ENCODE measurements around the gene MORF4L2. TPM values are rescaled to one million over a fixed set of nuclear protein-coding genes. Genes with fewer than 3 reads are reported as not detected.

Gene MORF4L2
- total and polyA plus RNA-seq, 2 of the 8 experiments (the other 6 are each of a cell fraction or from before 2014, with no cell fraction given): 235 to 373 TPM

DNA sequence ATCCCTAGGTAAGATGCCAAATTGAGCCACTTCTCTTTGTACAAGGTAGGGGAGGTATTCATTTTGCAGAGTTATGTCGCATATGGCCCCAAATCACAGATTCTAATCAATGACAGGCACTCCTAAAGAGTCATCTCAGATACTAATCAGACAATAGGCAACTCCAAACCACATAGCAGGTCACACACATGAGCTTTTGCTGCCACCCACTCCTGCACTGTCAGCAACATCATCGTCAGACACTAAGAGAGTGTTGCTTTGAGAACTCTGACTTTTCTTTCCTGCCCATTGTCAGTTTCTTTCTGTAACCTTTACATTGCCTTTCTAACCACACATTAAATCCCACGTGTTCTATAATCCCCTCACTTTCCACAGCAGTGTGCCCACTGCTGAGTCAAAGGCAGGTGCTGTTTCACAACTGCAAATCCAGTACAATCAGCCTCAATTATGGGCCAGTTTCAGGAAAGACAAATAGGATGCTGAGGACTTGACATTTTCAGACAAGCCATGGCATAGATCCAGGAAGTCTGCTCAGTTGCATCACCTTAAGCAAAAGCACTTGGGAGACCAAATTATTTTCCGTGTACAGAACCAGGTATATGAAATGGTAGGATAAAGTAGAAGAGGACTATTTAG, 47.7 kb upstream of the MORF4L2 start:
- Histone ChIP-seq H3K9me3 (ENCODE audit: insufficient read depth in 2 of 2, low read depth in 1 of 2, low read length in 1 of 2) (no peaks in the 10 kb centered on the region), H2BK120ac (replicated peaks; ENCODE audit: low read depth, low read length) (no peak overlapping the region), H3K79me2 (ENCODE audit: control insufficient read depth in 1 of 2, insufficient read depth in 2 of 2, low read length in 2 of 2) (no peaks in the 10 kb centered on the region), H3K4me1 (replicated peaks in 1 of 4; ENCODE audit: control insufficient read depth in 3 of 4, insufficient read depth in 4 of 4, low read length in 3 of 4) (peaks cover 0 to 8% (median 3%) of the 10 kb centered on the region in 4 experiments; a peak in 5 of 7 replicates), H3K27ac (ENCODE audit: low read depth, low read length) (no peak overlapping the region), H3K9ac (replicated peaks in 1 of 4; ENCODE audit: extremely low read depth in 1 of 4, low read depth in 3 of 4, low read length in 3 of 4) (no peak overlapping the region), H2BK20ac (ENCODE audit: low read length) (0 out of 2 replicates have a peak overlapping the region, but pooled peaks have one; percentile 32), H4K5ac (ENCODE audit: insufficient read length, low read depth, low read length) (no peak overlapping the region), H3K4me3 (ENCODE audit: extremely low read depth in 1 of 4, insufficient read depth in 2 of 4, low read depth in 3 of 4, low read length in 4 of 4) (no peak overlapping the region), H4K8ac (ENCODE audit: extremely low read depth, insufficient read depth, low read length) (no peak overlapping the region), H3K56ac (replicated peaks; ENCODE audit: insufficient read length, low read depth, low read length) (no peak overlapping the region), H3K4me2 (ENCODE audit: insufficient read depth in 1 of 2, low read depth in 2 of 2, low read length in 2 of 2) (no peak overlapping the region), H3K18ac (ENCODE audit: extremely low read depth, low read length) (peak overlapping the region; percentile 60; the same call in 1 of the 2 replicates), H3K27me3 (replicated peaks in 1 of 4; ENCODE audit: control insufficient read depth in 3 of 4, extremely low read depth in 1 of 4, insufficient read depth in 3 of 4, low read length in 3 of 4) (no peaks in the 10 kb centered on the region), H3K23me2 (ENCODE audit: low read depth, low read length) (no peaks in the 10 kb centered on the region), H2BK15ac (ENCODE audit: low read length) (peak overlapping the region; percentile 81; the same call in 1 of the 2 replicates), H2AFZ (ENCODE audit: low read length) (no peak overlapping the region), H4K20me1 (replicated peaks in 1 of 2; ENCODE audit: control insufficient read depth in 1 of 2, insufficient read depth in 2 of 2, low read length in 2 of 2) (no peaks in the 10 kb centered on the region), H2BK12ac (ENCODE audit: low read depth, low read length) (no peak overlapping the region), H3K4ac (replicated peaks; ENCODE audit: insufficient read length, low read depth, low read length) (no peak overlapping the region), H2BK5ac (ENCODE audit: low read depth, low read length) (no peak overlapping the region; the same call in 1 of the 2 replicates), H4K91ac (replicated peaks; ENCODE audit: insufficient read length, low read length) (no peak overlapping the region), H3K14ac (ENCODE audit: insufficient read length) (no peak overlapping the region), H3K23ac (ENCODE audit: insufficient read length) (no peak overlapping the region), H3K79me1 (ENCODE audit: low read depth, low read length) (no peaks in the 10 kb centered on the region), H2AK5ac (ENCODE audit: low read depth, low read length) (no peak overlapping the region), H3K36me3 (ENCODE audit: control insufficient read depth in 2 of 4, insufficient read depth in 4 of 4, low read length in 3 of 4) (no peaks in the 10 kb centered on the region)
- POLR2A ChIA-PET (ENCODE audit: partially characterized antibody): interaction anchor here (1.6 to 4.6 kb wide), 3 partner anchors 8 to 26 kb away, joined by 3 to 26 read pairs (median 4); no protein-coding TSS in a partner anchor
- no peak for FAIRE-seq
- CTCF ChIA-PET (ENCODE audit: partially characterized antibody): interaction anchor here (1.1 kb wide), 1 partner anchor 22 kb away, joined by 3 read pairs; no protein-coding TSS in a partner anchor
- 80% methylated on average over 4 of the region's 4 CpGs; no CpG with 5 or more reads in 1 of the 2 experiments for WGBS, 2 experiments (ENCODE audit: extremely low coverage in 1 of 2, insufficient coverage in 1 of 2, insufficient read length in 1 of 2, insufficient replicate concordance in 2 of 2, low coverage in 1 of 2, low lambda C conversion rate in 2 of 2, missing lambda C conversion rate in 1 of 2)
- no peak for TF ChIP-seq RAD21 (IDR thresholded peaks at IDR 0.05 in 1 of 2, conservative IDR thresholded peaks at IDR 0.05 in 1 of 2; ENCODE audit: low read depth in 2 of 2, low read length in 2 of 2)
- TF ChIP-seq SP1 (IDR thresholded peaks at IDR 0.05; ENCODE audit: low read depth, low read length): no peak
- no peak for TF ChIP-seq ASH2L (IDR thresholded peaks at IDR 0.05; ENCODE audit: low read length)
- no peak for TF ChIP-seq HDAC6 (IDR thresholded peaks at IDR 0.05; ENCODE audit: low read depth, low read length)
- DNase-seq (ENCODE audit: low read depth in 1 of 2, low spot score in 2 of 2): no peak
